Measurements from ENCODE around the gene TGFBR2. TPM values are rescaled to one million over a fixed set of nuclear protein-coding genes. Genes with fewer than 3 reads are reported as not detected.

TGFBR2 gene
- total and polyA plus RNA-seq, 2 experiments from 2014 or later = 135 to 188 TPM

- peak overlapping the region; percentile 87 for H3K27ac ChIP-seq
- in situ Hi-C loops (cut with MboI) = no loop called here
- H3K36me3 ChIP-seq (ENCODE audit: low read depth) = peaks cover 50% of the 10 kb centered on the region
- no peak overlapping the region for H3K9ac ChIP-seq
- no peaks in the 10 kb centered on the region for H3K27me3 ChIP-seq (replicated peaks; ENCODE audit: insufficient read depth)
- peaks cover 74% of the 10 kb centered on the region for H3F3A ChIP-seq (ENCODE audit: insufficient read depth)
- H4K20me1 ChIP-seq (ENCODE audit: insufficient read depth) = no peaks in the 10 kb centered on the region
- no peaks in the 10 kb centered on the region for H3K9me3 ChIP-seq (ENCODE audit: low read depth)
- no peaks in the 10 kb centered on the region for H3K9me2 ChIP-seq (ENCODE audit: insufficient read depth)
- peak overlapping the region; percentile 78 for H3K4me2 ChIP-seq (ENCODE audit: unreplicated experiment)
- peaks cover 75% of the 10 kb centered on the region for H3K79me2 ChIP-seq (ENCODE audit: insufficient read depth)
- H3K4me3 ChIP-seq = no peak overlapping the region
- WGBS, 2 experiments (ENCODE audit: low coverage in 1 of 2, low lambda C conversion rate in 2 of 2, missing lambda C conversion rate in 2 of 2) = 92 to 100% methylated on average over 3 of the region's 3 CpGs
- no peak overlapping the region for H2AFZ ChIP-seq
- TF ChIP-seq EZH2phosphoT487 (IDR thresholded peaks at IDR 0.05; ENCODE audit: insufficient read depth, low read depth) (no peak), EZH2 (IDR thresholded peaks at IDR 0.05; ENCODE audit: insufficient read depth, poor library complexity, severe bottlenecking) (no peak)
- peaks cover 56% of the 10 kb centered on the region for H3K4me1 ChIP-seq (ENCODE audit: insufficient read depth)
- DNase-seq = no peak
These were observed 54.3 kb downstream of the TGFBR2 start for GRCh38 chr3:30660656-30661055.

GRCh38 chr3:30661098-30661873 is 54.9 kb downstream of the TGFBR2 start:
- Histone ChIP-seq H3K9me2 (ENCODE audit: insufficient read depth) (no peaks in the 10 kb centered on the region), H3K27me3 (replicated peaks; ENCODE audit: insufficient read depth) (no peaks in the 10 kb centered on the region), H3K9ac (no peak overlapping the region), H3K4me1 (ENCODE audit: insufficient read depth) (peaks cover 56% of the 10 kb centered on the region), H3K4me2 (ENCODE audit: unreplicated experiment) (peak overlapping the region; percentile 78), H3K79me2 (ENCODE audit: insufficient read depth) (peaks cover 75% of the 10 kb centered on the region), H3K27ac (peak overlapping the region; percentile 87; the same call in 1 of the 2 replicates), H3K9me3 (ENCODE audit: low read depth) (no peaks in the 10 kb centered on the region), H3K4me3 (no peak overlapping the region), H2AFZ (no peak overlapping the region), H3F3A (ENCODE audit: insufficient read depth) (peaks cover 69% of the 10 kb centered on the region), H3K36me3 (ENCODE audit: low read depth) (peaks cover 45% of the 10 kb centered on the region), H4K20me1 (ENCODE audit: insufficient read depth) (no peaks in the 10 kb centered on the region)
- 70 to 84% methylated on average over 2 of the region's 2 CpGs for WGBS, 2 experiments (ENCODE audit: low coverage in 1 of 2, low lambda C conversion rate in 2 of 2, missing lambda C conversion rate in 2 of 2)
- in situ Hi-C loops (cut with MboI) = no loop called here
- no peak for DNase-seq
- TF ChIP-seq EZH2 (IDR thresholded peaks at IDR 0.05; ENCODE audit: insufficient read depth, poor library complexity, severe bottlenecking) (no peak), EZH2phosphoT487 (IDR thresholded peaks at IDR 0.05; ENCODE audit: insufficient read depth, low read depth) (no peak)

- no peaks in the 10 kb centered on the region for H3K27me3 ChIP-seq (replicated peaks; ENCODE audit: insufficient read depth)
- H3K4me3 ChIP-seq = no peak overlapping the region
- H3F3A ChIP-seq (ENCODE audit: insufficient read depth) = peaks cover 59% of the 10 kb centered on the region
- WGBS, 2 experiments (ENCODE audit: low coverage in 1 of 2, low lambda C conversion rate in 2 of 2, missing lambda C conversion rate in 2 of 2) = 61 to 62% methylated on average over 3 of the region's 3 CpGs
- peaks cover 73% of the 10 kb centered on the region for H3K79me2 ChIP-seq (ENCODE audit: insufficient read depth)
- no peaks in the 10 kb centered on the region for H4K20me1 ChIP-seq (ENCODE audit: insufficient read depth)
- H3K27ac ChIP-seq = no peak overlapping the region
- in situ Hi-C loops (cut with MboI) = no loop called here
- peaks cover 53% of the 10 kb centered on the region for H3K4me1 ChIP-seq (ENCODE audit: insufficient read depth)
- no peaks in the 10 kb centered on the region for H3K9me2 ChIP-seq (ENCODE audit: insufficient read depth)
- no peak for TF ChIP-seq EZH2 (IDR thresholded peaks at IDR 0.05; ENCODE audit: insufficient read depth, poor library complexity, severe bottlenecking)
- no peaks in the 10 kb centered on the region for H3K9me3 ChIP-seq (ENCODE audit: low read depth)
- peaks cover 38% of the 10 kb centered on the region for H3K36me3 ChIP-seq (ENCODE audit: low read depth)
- H3K9ac ChIP-seq = no peak overlapping the region
- no peak overlapping the region for H2AFZ ChIP-seq
- H3K4me2 ChIP-seq (ENCODE audit: unreplicated experiment) = no peak overlapping the region
- peak; percentile 26 for DNase-seq
These were observed 56.4 kb downstream of the TGFBR2 start for GRCh38 chr3:30662836-30663235.

- no peak overlapping the region for H3K4me2 ChIP-seq (ENCODE audit: unreplicated experiment)
- H4K20me1 ChIP-seq (ENCODE audit: insufficient read depth) = no peaks in the 10 kb centered on the region
- H3K79me2 ChIP-seq (ENCODE audit: insufficient read depth) = peaks cover 80% of the 10 kb centered on the region
- H3K27ac ChIP-seq = no peak overlapping the region
- H3K9me2 ChIP-seq (ENCODE audit: insufficient read depth) = no peaks in the 10 kb centered on the region
- in situ Hi-C loops (cut with MboI) = no loop called here
- H3K4me1 ChIP-seq (ENCODE audit: insufficient read depth) = peaks cover 45% of the 10 kb centered on the region
- H3K27me3 ChIP-seq (replicated peaks; ENCODE audit: insufficient read depth) = no peaks in the 10 kb centered on the region
- H3K4me3 ChIP-seq = no peak overlapping the region
- WGBS, 2 experiments (ENCODE audit: low coverage in 1 of 2, low lambda C conversion rate in 2 of 2, missing lambda C conversion rate in 2 of 2) = 73 to 89% methylated on average over 2 to 4 of the region's 4 CpGs
- no peak for DNase-seq
- peaks cover 50% of the 10 kb centered on the region for H3F3A ChIP-seq (ENCODE audit: insufficient read depth)
- TF ChIP-seq EZH2 (IDR thresholded peaks at IDR 0.05; ENCODE audit: insufficient read depth, poor library complexity, severe bottlenecking) = no peak
- TF ChIP-seq EZH2phosphoT487 (IDR thresholded peaks at IDR 0.05; ENCODE audit: insufficient read depth, low read depth) = no peak
- H2AFZ ChIP-seq = no peak overlapping the region
- peaks cover 40% of the 10 kb centered on the region for H3K36me3 ChIP-seq (ENCODE audit: low read depth)
- H3K9ac ChIP-seq = no peak overlapping the region
- H3K9me3 ChIP-seq (ENCODE audit: low read depth) = no peaks in the 10 kb centered on the region
These were observed 57.3 kb downstream of the TGFBR2 start for GRCh38 chr3:30663533-30664241.
